ENCODE data around the gene SMURF1.

- no peak for TF ChIP-seq POLR2A (IDR thresholded peaks at IDR 0.05)
- TF ChIP-seq CTCF (IDR thresholded peaks at IDR 0.05): no peak
These were observed 44.3 kb upstream of the SMURF1 start for GRCh38 chr7:99188221-99188620.

All from esophagus squamous epithelium (tissue), 4 donors.